Astrocyte (in vitro differentiated cells and primary cell): Measurements from ENCODE around the gene SPR. TPM values are rescaled to one million over a fixed set of nuclear protein-coding genes. Genes with fewer than 3 reads are reported as not detected.

Experiments
- DNase-seq: peaks from one replicate; pipeline ENCODE4 v3.0.0-alpha.2; 2010; ENCODE audit warnings: low read depth
- FAIRE-seq: peaks from 2 replicates; lab custom pipeline; 2011; peaks lifted over from hg19 to GRCh38; lab: Jason Lieb, UNC
- H2AFZ ChIP-seq: 2 replicates; pipeline ENCODE4 v1.6.0; 2012; ENCODE audit warnings: low read depth, low read length, inconsistent platforms
- H3K27ac ChIP-seq: 2 replicates; pipeline ENCODE4 v1.5.1; 2011; ENCODE audit warnings: low read depth, low read length, inconsistent platforms
- H3K27me3 ChIP-seq: 2 replicates; pipeline ENCODE4 v1.6.0; 2011; ENCODE audit warnings: low read length, inconsistent platforms; ENCODE audit not compliant: insufficient read depth
- H3K36me3 ChIP-seq: 2 replicates; pipeline ENCODE4 v1.5.1; 2011; ENCODE audit warnings: low read length, inconsistent platforms; ENCODE audit not compliant: insufficient read depth
- H3K4me1 ChIP-seq: 2 replicates; pipeline ENCODE4 v1.5.1; 2011; ENCODE audit warnings: low read length, inconsistent platforms; ENCODE audit not compliant: insufficient read depth
- H3K4me2 ChIP-seq: 2 replicates; pipeline ENCODE4 v1.6.0; 2012; ENCODE audit warnings: low read length, inconsistent platforms
- H3K4me3 ChIP-seq: 2 replicates; pipeline ENCODE4 v1.5.1; 2011; ENCODE audit warnings: low read depth, mild to moderate bottlenecking, low read length, inconsistent platforms; ENCODE audit not compliant: insufficient read depth
- H3K79me2 ChIP-seq: 2 replicates; pipeline ENCODE4 v1.6.0; 2012; ENCODE audit warnings: mild to moderate bottlenecking, low read length, inconsistent platforms; ENCODE audit not compliant: insufficient read depth
- H3K9ac ChIP-seq: 2 replicates; pipeline ENCODE4 v1.6.0; 2012; ENCODE audit warnings: mild to moderate bottlenecking, low read length, inconsistent platforms
- H3K9me3 ChIP-seq: 2 replicates; pipeline ENCODE4 v1.5.1; 2012; ENCODE audit warnings: low read depth, mild to moderate bottlenecking, low read length, inconsistent platforms; ENCODE audit not compliant: insufficient read depth
- H4K20me1 ChIP-seq: 2 replicates; pipeline ENCODE4 v1.6.0; 2012; ENCODE audit warnings: low read length, inconsistent platforms; ENCODE audit not compliant: insufficient read depth
- H3K27ac Mint-ChIP-seq: one replicate; pipeline ENCODE4 v1.8.0; 2021; ENCODE audit warnings: mild to moderate bottlenecking, mixed read lengths; ENCODE audit not compliant: unreplicated experiment
- H3K27me3 Mint-ChIP-seq: one replicate; pipeline ENCODE4 v1.8.0; 2021; ENCODE audit warnings: low read depth, mixed read lengths; ENCODE audit not compliant: unreplicated experiment
- H3K36me3 Mint-ChIP-seq: one replicate; pipeline ENCODE4 v1.8.0; 2021; ENCODE audit warnings: low read depth, mixed read lengths; ENCODE audit not compliant: unreplicated experiment
- H3K4me1 Mint-ChIP-seq: one replicate; pipeline ENCODE4 v1.8.0; 2021; ENCODE audit warnings: low read depth, mixed read lengths; ENCODE audit not compliant: unreplicated experiment
- H3K4me3 Mint-ChIP-seq: one replicate; pipeline ENCODE4 v1.8.0; 2021; ENCODE audit warnings: mild to moderate bottlenecking, moderate library complexity, mixed read lengths; ENCODE audit not compliant: unreplicated experiment
- H3K9me3 Mint-ChIP-seq: one replicate; pipeline ENCODE4 v1.8.0; 2021; ENCODE audit warnings: mild to moderate bottlenecking, mixed read lengths; ENCODE audit not compliant: unreplicated experiment
- CTCF ChIP-seq: IDR thresholded peaks from 2 replicates; pipeline ENCODE4 v1.5.1; 2011; ENCODE audit warnings: low read depth, mild to moderate bottlenecking, inconsistent platforms, low read length, moderate library complexity; ENCODE audit not compliant: insufficient read depth
- EZH2 ChIP-seq: IDR thresholded peaks from 2 replicates; pipeline ENCODE4 v1.6.1; 2012; ENCODE audit warnings: mild to moderate bottlenecking, low read length, inconsistent platforms; ENCODE audit not compliant: insufficient read depth
- total RNA-seq: library from RNA; stranded (reverse); gene quantifications from 2 replicates; pipeline ENCODE4 v1.2.1, GENCODE V29; 2021

Gene SPR
- total RNA-seq, 1 donor from 2014 or later: 23.6 TPM

GRCh38 chr2:72895759-72896281, 8.6 kb downstream of the SPR start:
- Mint-ChIP-seq H3K27me3 (peaks cover 48% of the 10 kb centered on the region), H3K4me3 (no peak overlapping the region), H3K27ac (no peak overlapping the region), H3K4me1 (peaks cover 10% of the 10 kb centered on the region), H3K9me3 (no peaks in the 10 kb centered on the region), H3K36me3 (peaks cover 11% of the 10 kb centered on the region)
- Histone ChIP-seq H3K9me3 (no peaks in the 10 kb centered on the region), H3K27me3 (peaks cover 25% of the 10 kb centered on the region), H3K4me2 (peak overlapping the region; percentile 53), H3K4me1 (peaks cover 7% of the 10 kb centered on the region), H3K4me3 (no peak overlapping the region), H3K36me3 (no peaks in the 10 kb centered on the region), H2AFZ (peak overlapping the region; percentile 70), H4K20me1 (peaks cover 3% of the 10 kb centered on the region), H3K79me2 (no peaks in the 10 kb centered on the region), H3K9ac (no peak overlapping the region), H3K27ac (no peak overlapping the region)
- TF ChIP-seq CTCF (no peak), EZH2 (no peak)
- no peak for FAIRE-seq
- peak; percentile 53 for DNase-seq

- Histone ChIP-seq H3K4me3 (no peak overlapping the region), H3K79me2 (no peaks in the 10 kb centered on the region), H3K9ac (no peak overlapping the region), H3K36me3 (no peaks in the 10 kb centered on the region), H3K4me1 (peaks cover 7% of the 10 kb centered on the region), H3K4me2 (no peak overlapping the region), H2AFZ (no peak overlapping the region), H3K9me3 (no peaks in the 10 kb centered on the region), H4K20me1 (peaks cover 3% of the 10 kb centered on the region), H3K27me3 (peaks cover 31% of the 10 kb centered on the region), H3K27ac (no peak overlapping the region)
- Mint-ChIP-seq H3K27ac (no peak overlapping the region), H3K9me3 (no peaks in the 10 kb centered on the region), H3K27me3 (peaks cover 52% of the 10 kb centered on the region), H3K4me1 (peaks cover 10% of the 10 kb centered on the region), H3K4me3 (no peak overlapping the region), H3K36me3 (peaks cover 7% of the 10 kb centered on the region)
- no peak for TF ChIP-seq EZH2
- no peak for TF ChIP-seq CTCF
- FAIRE-seq (no peak), DNase-seq (no peak)
Measured at GRCh38 chr2:72896446-72896845, 9.2 kb downstream of the SPR start.

GRCh38 chr2:72897785-72898584, 10.8 kb downstream of the SPR start:
- H3K27me3 Mint-ChIP-seq: peaks cover 61% of the 10 kb centered on the region
- Histone ChIP-seq H2AFZ (no peak overlapping the region), H3K4me3 (no peak overlapping the region), H3K27me3 (peaks cover 43% of the 10 kb centered on the region), H3K9ac (no peak overlapping the region), H3K79me2 (no peaks in the 10 kb centered on the region), H3K4me2 (no peak overlapping the region), H3K4me1 (peaks cover 7% of the 10 kb centered on the region), H3K27ac (no peak overlapping the region), H4K20me1 (peaks cover 3% of the 10 kb centered on the region), H3K9me3 (no peaks in the 10 kb centered on the region), H3K36me3 (no peaks in the 10 kb centered on the region)
- peaks cover 10% of the 10 kb centered on the region for H3K4me1 Mint-ChIP-seq
- H3K36me3 Mint-ChIP-seq: no peaks in the 10 kb centered on the region
- no peak for DNase-seq
- H3K9me3 Mint-ChIP-seq: no peaks in the 10 kb centered on the region
- no peak overlapping the region for H3K27ac Mint-ChIP-seq
- TF ChIP-seq CTCF (no peak), EZH2 (no peak)
- FAIRE-seq: no peak
- peak overlapping the region; percentile 28 for H3K4me3 Mint-ChIP-seq
